ENCODE results near the gene KCNH1.
A peak's percentile ranks its signal among the peaks of the same experiment; 100 is the strongest.

KCNH1 gene

GRCh38 chr1:211133393-211133835 lies 534 bp downstream of the KCNH1 start:
- Histone ChIP-seq H2BK120ac (ENCODE audit: low read depth, low read length) (no peak overlapping the region), H3K18ac (ENCODE audit: low read length) (no peak overlapping the region), H3K27ac (ENCODE audit: low read depth, low read length) (no peak overlapping the region), H2BK15ac (replicated peaks; ENCODE audit: low read depth) (no peak overlapping the region), H3K4me2 (ENCODE audit: low read length) (peak overlapping the region; percentile 68), H3K23ac (ENCODE audit: low read length) (no peak overlapping the region), H3K79me2 (ENCODE audit: control insufficient read depth, insufficient read depth, low read length) (no peaks in the 10 kb centered on the region), H2BK5ac (ENCODE audit: low read length) (no peak overlapping the region), H3K79me1 (ENCODE audit: low read length) (no peaks in the 10 kb centered on the region), H2AK5ac (ENCODE audit: low read length) (no peak overlapping the region), H3K9ac (ENCODE audit: low read length) (peak overlapping the region; percentile 53), H3K27me3 (ENCODE audit: insufficient read depth, low read length, poor library complexity) (peaks cover 11% of the 10 kb centered on the region), H3K4me1 (ENCODE audit: control insufficient read depth, low read depth, low read length) (no peaks in the 10 kb centered on the region), H3K4ac (ENCODE audit: low read depth, low read length) (no peak overlapping the region), H3K4me3 (ENCODE audit: low read length) (peak overlapping the region; percentile 21), H3K36me3 (ENCODE audit: control insufficient read depth, insufficient read depth, low read length) (no peaks in the 10 kb centered on the region), H4K8ac (ENCODE audit: low read depth, low read length) (no peak overlapping the region), H3K56ac (ENCODE audit: low read length) (peak overlapping the region; percentile 73), H4K5ac (ENCODE audit: low read length) (no peak overlapping the region)
- WGBS (ENCODE audit: extremely low coverage, insufficient coverage, low lambda C conversion rate): no CpG with 5 or more reads among the region's 31 CpGs
- peak; percentile 41 for DNase-seq

- H3K79me1 ChIP-seq (ENCODE audit: low read length): no peaks in the 10 kb centered on the region
- DNase-seq: no peak
- H4K8ac ChIP-seq (ENCODE audit: low read depth, low read length): no peak overlapping the region
- H3K36me3 ChIP-seq (ENCODE audit: control insufficient read depth, insufficient read depth, low read length): no peaks in the 10 kb centered on the region
- no peak overlapping the region for H2AK5ac ChIP-seq (ENCODE audit: low read length)
- H3K9ac ChIP-seq (ENCODE audit: low read length): no peak overlapping the region
- no peak overlapping the region for H3K56ac ChIP-seq (ENCODE audit: low read length)
- no peak overlapping the region for H3K27ac ChIP-seq (ENCODE audit: low read depth, low read length)
- H2BK15ac ChIP-seq (replicated peaks; ENCODE audit: low read depth): no peak overlapping the region
- no peak overlapping the region for H3K23ac ChIP-seq (ENCODE audit: low read length)
- H3K18ac ChIP-seq (ENCODE audit: low read length): no peak overlapping the region
- peak overlapping the region; percentile 68 for H3K4me2 ChIP-seq (ENCODE audit: low read length)
- H2BK5ac ChIP-seq (ENCODE audit: low read length): no peak overlapping the region
- peaks cover 11% of the 10 kb centered on the region for H3K27me3 ChIP-seq (ENCODE audit: insufficient read depth, low read length, poor library complexity)
- WGBS (ENCODE audit: extremely low coverage, insufficient coverage, low lambda C conversion rate): no CpG with 5 or more reads among the region's 20 CpGs
- no peak overlapping the region for H3K4me3 ChIP-seq (ENCODE audit: low read length)
- H3K79me2 ChIP-seq (ENCODE audit: control insufficient read depth, insufficient read depth, low read length): no peaks in the 10 kb centered on the region
- H4K5ac ChIP-seq (ENCODE audit: low read length): no peak overlapping the region
- H3K4ac ChIP-seq (ENCODE audit: low read depth, low read length): no peak overlapping the region
- H2BK120ac ChIP-seq (ENCODE audit: low read depth, low read length): no peak overlapping the region
- no peaks in the 10 kb centered on the region for H3K4me1 ChIP-seq (ENCODE audit: control insufficient read depth, low read depth, low read length)
These were observed 1.1 kb downstream of the KCNH1 start for GRCh38 chr1:211132721-211133392.

- Histone ChIP-seq H3K4ac (ENCODE audit: low read depth, low read length) (no peak overlapping the region), H3K9ac (ENCODE audit: low read length) (no peak overlapping the region), H4K5ac (ENCODE audit: low read length) (no peak overlapping the region), H3K4me3 (ENCODE audit: low read length) (no peak overlapping the region), H2AK5ac (ENCODE audit: low read length) (no peak overlapping the region), H3K56ac (ENCODE audit: low read length) (no peak overlapping the region), H3K27me3 (ENCODE audit: insufficient read depth, low read length, poor library complexity) (peaks cover 11% of the 10 kb centered on the region), H3K18ac (ENCODE audit: low read length) (no peak overlapping the region), H2BK120ac (ENCODE audit: low read depth, low read length) (no peak overlapping the region), H3K79me1 (ENCODE audit: low read length) (no peaks in the 10 kb centered on the region), H3K79me2 (ENCODE audit: control insufficient read depth, insufficient read depth, low read length) (no peaks in the 10 kb centered on the region), H4K8ac (ENCODE audit: low read depth, low read length) (no peak overlapping the region), H3K23ac (ENCODE audit: low read length) (no peak overlapping the region), H3K4me2 (ENCODE audit: low read length) (no peak overlapping the region), H3K36me3 (ENCODE audit: control insufficient read depth, insufficient read depth, low read length) (no peaks in the 10 kb centered on the region), H3K4me1 (ENCODE audit: control insufficient read depth, low read depth, low read length) (no peaks in the 10 kb centered on the region), H2BK15ac (replicated peaks; ENCODE audit: low read depth) (no peak overlapping the region), H3K27ac (ENCODE audit: low read depth, low read length) (no peak overlapping the region), H2BK5ac (ENCODE audit: low read length) (no peak overlapping the region)
- no CpG with 5 or more reads among the region's 1 CpG for WGBS (ENCODE audit: extremely low coverage, insufficient coverage, low lambda C conversion rate)
- DNase-seq: no peak
These were observed 4.2 kb downstream of the KCNH1 start for GRCh38 chr1:211129776-211130175.

- Histone ChIP-seq H3K9ac (ENCODE audit: low read length) (no peak overlapping the region), H3K27ac (ENCODE audit: low read depth, low read length) (no peak overlapping the region), H3K23ac (ENCODE audit: low read length) (no peak overlapping the region), H3K18ac (ENCODE audit: low read length) (no peak overlapping the region), H2AK5ac (ENCODE audit: low read length) (no peak overlapping the region), H3K36me3 (ENCODE audit: control insufficient read depth, insufficient read depth, low read length) (no peaks in the 10 kb centered on the region), H2BK5ac (ENCODE audit: low read length) (no peak overlapping the region), H3K56ac (ENCODE audit: low read length) (no peak overlapping the region), H2BK120ac (ENCODE audit: low read depth, low read length) (no peak overlapping the region), H3K27me3 (ENCODE audit: insufficient read depth, low read length, poor library complexity) (peaks cover 2% of the 10 kb centered on the region), H3K79me2 (ENCODE audit: control insufficient read depth, insufficient read depth, low read length) (no peaks in the 10 kb centered on the region), H3K4me2 (ENCODE audit: low read length) (no peak overlapping the region), H3K4me3 (ENCODE audit: low read length) (no peak overlapping the region), H2BK15ac (replicated peaks; ENCODE audit: low read depth) (no peak overlapping the region), H4K8ac (ENCODE audit: low read depth, low read length) (no peak overlapping the region), H3K79me1 (ENCODE audit: low read length) (no peaks in the 10 kb centered on the region), H3K4me1 (ENCODE audit: control insufficient read depth, low read depth, low read length) (no peaks in the 10 kb centered on the region), H4K5ac (ENCODE audit: low read length) (no peak overlapping the region), H3K4ac (ENCODE audit: low read depth, low read length) (no peak overlapping the region)
- no CpG with 5 or more reads among the region's 4 CpGs for WGBS (ENCODE audit: extremely low coverage, insufficient coverage, low lambda C conversion rate)
- DNase-seq: no peak
These were observed 6.8 kb downstream of the KCNH1 start for GRCh38 chr1:211127166-211127565.

GRCh38 chr1:211126622-211127021 lies 7.3 kb downstream of the KCNH1 start:
- Histone ChIP-seq H2AK5ac (ENCODE audit: low read length) (no peak overlapping the region), H3K4me3 (ENCODE audit: low read length) (no peak overlapping the region), H3K23ac (ENCODE audit: low read length) (no peak overlapping the region), H3K79me1 (ENCODE audit: low read length) (no peaks in the 10 kb centered on the region), H2BK5ac (ENCODE audit: low read length) (no peak overlapping the region), H3K27ac (ENCODE audit: low read depth, low read length) (no peak overlapping the region), H3K4me1 (ENCODE audit: control insufficient read depth, low read depth, low read length) (no peaks in the 10 kb centered on the region), H3K79me2 (ENCODE audit: control insufficient read depth, insufficient read depth, low read length) (no peaks in the 10 kb centered on the region), H4K5ac (ENCODE audit: low read length) (no peak overlapping the region), H3K56ac (ENCODE audit: low read length) (no peak overlapping the region), H3K9ac (ENCODE audit: low read length) (no peak overlapping the region), H3K18ac (ENCODE audit: low read length) (no peak overlapping the region), H3K4ac (ENCODE audit: low read depth, low read length) (no peak overlapping the region), H3K27me3 (ENCODE audit: insufficient read depth, low read length, poor library complexity) (no peaks in the 10 kb centered on the region), H3K4me2 (ENCODE audit: low read length) (no peak overlapping the region), H3K36me3 (ENCODE audit: control insufficient read depth, insufficient read depth, low read length) (no peaks in the 10 kb centered on the region), H4K8ac (ENCODE audit: low read depth, low read length) (no peak overlapping the region), H2BK15ac (replicated peaks; ENCODE audit: low read depth) (no peak overlapping the region), H2BK120ac (ENCODE audit: low read depth, low read length) (no peak overlapping the region)
- DNase-seq: peak; percentile 19
- no CpG with 5 or more reads among the region's 2 CpGs for WGBS (ENCODE audit: extremely low coverage, insufficient coverage, low lambda C conversion rate)

Measured in mesendoderm (in vitro differentiated cells).